HG02798 (cell line): ENCODE data around the gene ADAMTS1.
"Not testable (repeated sequence)": the region's sequence is repeated elsewhere in the genome, so short reads cannot be mapped to it uniquely, and the experiment has no call there.

Source experiments
- ATAC-seq: cut with Tn5 transposase; IDR thresholded peaks from one replicate; pipeline ENCODE4 v1.9.1; 2021; ENCODE audit warnings: mild to moderate bottlenecking; ENCODE audit not compliant: unreplicated experiment, poor library complexity

The ADAMTS1 gene

GRCh38 chr21:26845066-26845758, at the start of gene ADAMTS1:
TSS of gene ADAMTS1 (minus strand) at chr21:26845409. CDS start at chr21:26844954, 455 bp downstream.
- no peak for ATAC-seq

- ATAC-seq, result no peak
These were observed 46.9 kb upstream of the ADAMTS1 start for GRCh38 chr21:26892151-26892550.

GRCh38 chr21:26888931-26889330, 43.7 kb upstream of the ADAMTS1 start:
- ATAC-seq, result no peak

GRCh38 chr21:26888256-26888655, 43.0 kb upstream of the ADAMTS1 start:
- no peak for ATAC-seq

- no peak for ATAC-seq
These were observed 42.0 kb upstream of the ADAMTS1 start for GRCh38 chr21:26887251-26887650.

GRCh38 chr21:26884436-26884835, 39.2 kb upstream of the ADAMTS1 start:
- no peak for ATAC-seq

GRCh38 chr21:26883768-26884167, 38.6 kb upstream of the ADAMTS1 start:
- ATAC-seq, result no peak

- no peak for ATAC-seq
These were observed 36.5 kb upstream of the ADAMTS1 start for GRCh38 chr21:26881504-26882228.

GRCh38 chr21:26877018-26877417, 31.8 kb upstream of the ADAMTS1 start:
- no peak for ATAC-seq

GRCh38 chr21:26874347-26874746, 29.1 kb upstream of the ADAMTS1 start:
- no peak for ATAC-seq

- ATAC-seq, result no peak
These were observed 20.6 kb upstream of the ADAMTS1 start for GRCh38 chr21:26865857-26866256.

- ATAC-seq, result not testable (repeated sequence)
These were observed 11.7 kb upstream of the ADAMTS1 start for GRCh38 chr21:26856871-26857350.

- not testable (repeated sequence) for ATAC-seq
These were observed 9.5 kb upstream of the ADAMTS1 start for GRCh38 chr21:26854695-26855094.

- ATAC-seq, result no peak
These were observed 7.2 kb upstream of the ADAMTS1 start for GRCh38 chr21:26852423-26852822.

- no peak for ATAC-seq
These were observed 6.1 kb upstream of the ADAMTS1 start for GRCh38 chr21:26851109-26851944.

GRCh38 chr21:26850116-26850643, 5.0 kb upstream of the ADAMTS1 start:
- no peak for ATAC-seq

- no peak for ATAC-seq
These were observed 4.4 kb upstream of the ADAMTS1 start for GRCh38 chr21:26849428-26850115.

GRCh38 chr21:26847921-26848320, 2.7 kb upstream of the ADAMTS1 start:
- no peak for ATAC-seq

GRCh38 chr21:26847002-26847401, 1.8 kb upstream of the ADAMTS1 start:
- ATAC-seq, result no peak
